CD4-positive, alpha-beta T cell treated with Interleukin-17A for 4 hours (primary cell): ENCODE measurements around the gene KRT7.
"Not testable (repeated sequence)": the region's sequence is repeated elsewhere in the genome, so short reads cannot be mapped to it uniquely, and the experiment has no call there.

Experiments
- DNase-seq: peaks from one replicate; pipeline ENCODE4 v3.0.0-alpha.2; 2020; ENCODE audit warnings: mixed read lengths

Gene KRT7

DNA sequence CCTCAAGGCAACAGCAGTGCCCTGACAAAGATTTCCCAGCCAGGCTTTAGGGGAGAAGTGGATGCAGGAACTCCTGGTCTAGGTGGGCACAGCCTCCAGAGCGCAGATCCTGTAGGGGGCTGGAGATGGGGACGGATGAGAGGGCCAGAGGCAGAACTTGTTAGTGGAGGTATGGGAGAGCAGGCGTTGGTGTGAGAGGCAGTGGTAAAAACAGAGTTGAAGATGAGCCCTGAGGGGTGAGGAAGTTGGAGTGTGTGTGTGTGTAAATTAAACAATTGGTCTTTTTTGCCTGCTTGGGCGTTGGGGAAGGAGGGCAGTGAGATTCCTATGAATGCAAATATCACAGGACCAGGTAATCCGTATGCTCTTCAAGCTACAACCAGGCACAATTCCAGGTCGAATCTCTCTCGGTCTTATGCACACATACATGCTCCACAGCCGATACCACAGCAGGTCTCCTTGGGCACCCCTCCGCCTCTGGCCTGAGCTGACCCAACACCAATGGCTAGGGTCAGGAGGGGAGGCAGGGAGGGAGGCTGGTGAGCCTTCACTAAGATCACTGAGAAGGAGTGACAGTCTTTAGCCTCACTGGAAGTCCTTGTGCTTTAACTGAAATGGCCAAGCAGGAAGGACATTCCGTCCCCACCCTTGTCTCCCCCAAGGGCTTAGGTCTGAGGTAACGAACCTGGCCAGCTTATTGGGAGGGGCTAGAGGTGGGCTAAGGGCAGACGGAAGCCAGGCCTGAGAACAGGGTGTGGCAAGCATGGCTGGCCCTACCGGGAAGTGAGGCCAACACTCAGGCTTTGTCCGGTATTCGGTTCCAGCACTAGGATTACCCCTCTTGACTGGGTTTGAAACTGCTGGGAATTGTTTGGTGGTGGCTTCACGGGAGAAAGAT lies 1.5 kb upstream of the KRT7 start:
- no peak for DNase-seq

DNA sequence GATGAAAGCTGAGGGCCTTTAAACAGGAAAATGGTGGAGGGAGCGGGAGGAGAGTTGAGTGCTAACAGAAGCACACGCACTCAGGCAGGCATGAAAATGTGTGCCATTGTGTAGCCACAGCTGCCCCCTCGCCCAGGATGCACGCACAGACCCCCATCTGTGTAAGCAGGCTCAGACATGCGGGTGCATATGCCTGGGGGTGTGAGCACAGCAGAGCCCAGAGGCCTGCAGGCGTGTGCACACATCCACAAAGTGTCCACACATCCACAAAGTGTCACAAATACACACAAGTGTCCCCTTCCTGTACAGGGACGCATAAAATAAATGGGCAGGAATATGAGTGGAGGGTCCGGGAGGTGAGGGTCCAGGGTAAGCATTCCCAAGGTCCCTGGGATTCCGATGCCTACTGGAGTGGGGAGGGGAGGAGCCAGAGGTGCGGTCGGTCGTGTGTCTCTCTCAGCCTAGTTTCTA lies 805 bp upstream of the KRT7 start:
- DNase-seq = no peak

DNA sequence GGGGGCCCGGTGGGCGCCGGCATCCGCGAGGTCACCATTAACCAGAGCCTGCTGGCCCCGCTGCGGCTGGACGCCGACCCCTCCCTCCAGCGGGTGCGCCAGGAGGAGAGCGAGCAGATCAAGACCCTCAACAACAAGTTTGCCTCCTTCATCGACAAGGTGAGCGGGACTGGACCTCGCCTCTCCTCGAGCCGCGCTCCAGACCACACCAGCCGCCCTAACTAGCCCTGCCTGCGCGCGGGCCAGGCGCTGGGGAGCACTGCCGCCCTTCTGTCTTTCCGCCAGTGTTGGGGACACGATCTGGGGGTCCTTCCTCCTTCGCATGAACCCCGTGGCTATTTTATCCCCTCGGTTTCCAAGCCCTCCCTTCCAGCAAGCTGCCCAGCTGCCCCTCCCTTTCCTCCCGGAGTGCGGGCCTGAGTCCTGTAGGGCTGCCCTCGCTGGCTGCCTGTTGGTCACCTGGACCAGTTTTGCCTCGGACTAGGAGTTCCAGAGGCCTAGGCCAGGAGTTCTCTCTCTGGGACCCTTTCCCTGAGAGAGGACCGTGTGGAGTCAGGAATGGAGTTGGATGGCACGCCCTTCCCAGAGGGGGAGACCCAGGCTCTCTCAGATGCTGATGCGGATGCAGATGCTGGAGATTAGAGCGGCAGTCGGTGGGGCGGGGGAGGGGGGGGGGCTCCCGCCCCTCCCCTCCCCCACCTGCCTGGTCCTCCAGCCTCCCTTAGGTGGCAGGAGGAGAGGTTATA lies 592 bp downstream of the KRT7 start:
- DNase-seq = no peak

DNA sequence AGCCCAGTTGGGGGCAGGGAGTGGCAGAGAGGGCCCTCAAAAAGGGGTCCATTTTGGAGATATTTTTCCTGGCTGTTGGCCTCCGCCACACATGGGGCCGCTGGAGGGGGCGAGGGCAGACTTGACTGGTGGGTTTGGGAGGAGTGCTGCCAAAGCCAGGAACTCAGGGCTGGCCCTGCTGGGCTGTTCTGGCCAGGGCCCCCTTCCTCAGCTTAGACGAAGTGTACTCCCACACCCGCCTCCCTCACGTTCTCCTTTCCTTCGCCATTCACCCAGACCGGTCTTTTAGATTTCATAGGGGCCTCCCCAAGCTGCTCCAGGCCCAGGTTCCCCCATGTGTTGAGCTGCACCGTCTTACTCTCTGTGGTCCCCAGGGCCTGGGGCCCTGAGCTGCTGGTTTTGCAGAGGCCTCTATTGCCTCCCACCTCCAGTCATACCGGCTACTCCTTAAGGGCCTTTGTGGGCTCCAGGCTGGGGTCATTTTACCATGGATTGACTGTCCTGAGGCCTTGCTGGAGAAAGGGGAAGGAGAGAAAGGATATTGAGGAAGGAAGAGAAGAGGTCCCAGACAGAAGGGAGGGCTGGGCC lies 1.3 kb downstream of the KRT7 start:
- DNase-seq = no peak

DNA sequence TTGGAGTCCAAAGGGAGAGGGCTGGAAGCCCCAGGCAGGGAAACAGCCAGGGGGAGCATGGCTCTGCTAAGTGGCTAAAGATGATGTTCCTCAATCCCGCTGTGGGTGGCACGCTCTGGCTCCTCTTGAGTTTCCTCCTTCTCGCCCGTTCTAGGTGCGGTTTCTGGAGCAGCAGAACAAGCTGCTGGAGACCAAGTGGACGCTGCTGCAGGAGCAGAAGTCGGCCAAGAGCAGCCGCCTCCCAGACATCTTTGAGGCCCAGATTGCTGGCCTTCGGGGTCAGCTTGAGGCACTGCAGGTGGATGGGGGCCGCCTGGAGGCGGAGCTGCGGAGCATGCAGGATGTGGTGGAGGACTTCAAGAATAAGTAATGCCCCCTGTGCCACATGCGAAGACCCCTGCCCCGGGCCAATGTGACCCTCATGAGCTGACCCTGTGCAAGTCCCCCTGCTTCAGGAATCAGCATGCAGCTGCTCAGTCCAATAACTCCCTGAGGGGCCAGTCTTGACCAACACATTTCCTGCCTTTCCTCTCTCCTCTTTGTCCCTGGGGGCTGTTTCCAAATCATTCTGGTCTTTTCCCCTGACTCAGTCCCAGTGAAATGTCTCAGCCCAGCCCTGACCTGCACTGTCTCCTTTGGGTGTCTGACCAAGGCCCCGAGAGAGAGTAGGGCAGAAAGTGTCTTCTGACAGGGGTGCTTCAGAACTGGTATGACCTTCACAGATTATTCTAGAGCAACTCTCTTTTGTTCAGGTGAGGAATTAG lies 2.1 kb downstream of the KRT7 start:
- no peak for DNase-seq

DNA sequence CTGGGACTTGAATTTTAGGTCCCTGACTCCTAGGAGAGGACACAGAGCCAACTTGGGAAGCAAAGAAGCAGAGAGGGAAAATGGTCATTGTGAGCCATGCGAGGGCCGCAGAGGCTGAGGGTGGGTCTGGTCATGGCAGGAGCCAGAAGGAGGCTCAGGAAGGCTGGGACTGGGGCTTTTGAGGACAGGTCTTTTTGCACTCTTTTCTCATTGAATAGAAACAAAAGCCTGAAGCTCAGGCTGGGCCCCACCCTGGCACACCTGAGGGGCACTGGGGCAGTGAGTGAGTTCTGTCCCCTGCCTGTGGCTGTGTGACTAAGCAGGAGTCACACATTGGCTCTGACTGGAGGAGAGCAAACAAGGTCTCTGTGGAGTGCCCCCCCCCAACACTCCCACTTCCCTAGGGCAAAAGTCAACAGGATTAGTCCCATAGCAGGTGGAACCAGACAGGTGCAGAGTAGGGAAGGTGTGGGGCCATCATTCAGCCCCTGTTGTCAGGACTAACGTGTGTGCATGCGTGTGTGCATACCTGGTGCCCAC lies 2.8 kb downstream of the KRT7 start:
- DNase-seq = no peak

DNA sequence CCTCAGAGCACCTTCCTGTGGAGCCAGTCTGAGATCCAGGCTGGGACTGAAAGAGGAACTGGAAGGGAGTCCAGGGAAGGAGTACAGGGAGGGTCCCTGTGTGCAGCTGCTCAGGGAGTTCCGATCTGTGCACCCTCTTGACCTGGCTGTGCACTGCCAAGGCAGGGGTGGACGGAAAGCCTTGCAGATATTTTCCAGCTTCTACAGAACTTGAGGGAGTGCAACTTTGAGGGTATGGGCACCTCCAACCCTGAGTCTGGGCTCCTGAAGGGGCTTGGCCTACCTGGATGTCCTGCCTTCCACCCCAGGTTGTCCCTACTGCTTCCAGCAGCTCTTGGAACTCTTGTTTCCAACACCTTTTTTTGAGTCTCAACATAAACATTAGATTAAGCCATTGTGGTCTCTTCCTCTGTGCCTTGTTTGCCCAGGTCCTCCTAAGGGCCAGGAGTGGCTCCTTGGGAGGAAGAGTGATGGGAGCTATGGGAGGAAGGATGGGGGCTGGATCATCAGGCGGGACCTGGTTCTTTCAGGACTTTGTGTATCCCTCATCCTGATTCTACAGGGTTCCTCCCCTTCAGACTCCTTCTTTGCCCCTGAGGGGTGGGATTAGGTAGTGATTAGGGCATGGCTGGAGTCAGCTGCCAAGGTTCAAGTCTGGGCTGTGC lies 3.5 kb downstream of the KRT7 start:
- no peak for DNase-seq

DNA sequence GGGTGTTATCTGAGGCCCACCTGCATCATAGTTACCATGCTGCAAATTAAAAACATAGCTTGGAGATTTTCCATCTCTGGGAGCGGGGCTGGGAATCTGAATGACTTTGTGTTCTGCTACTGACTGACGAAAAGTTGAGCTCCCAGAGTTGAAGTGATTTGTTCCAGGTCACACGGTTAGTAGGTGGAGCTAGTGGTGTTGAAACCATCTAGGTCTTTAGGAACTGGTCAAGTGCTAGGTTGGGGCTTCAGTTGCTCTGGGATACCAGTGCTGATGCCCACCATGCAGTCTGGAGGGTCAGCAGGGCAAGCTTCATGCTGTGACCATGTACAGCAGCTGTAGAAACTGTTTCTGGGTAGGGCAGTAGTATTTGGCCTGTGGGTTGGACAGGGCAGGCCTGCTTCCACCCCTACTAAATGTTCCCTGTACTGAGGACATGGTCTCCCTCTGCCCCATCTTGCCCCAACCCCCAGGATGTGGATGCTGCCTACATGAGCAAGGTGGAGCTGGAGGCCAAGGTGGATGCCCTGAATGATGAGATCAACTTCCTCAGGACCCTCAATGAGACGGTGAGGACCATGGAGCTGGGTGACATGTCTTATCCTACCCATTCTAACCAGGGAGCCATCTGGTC lies 5.3 kb downstream of the KRT7 start:
- DNase-seq = no peak

DNA sequence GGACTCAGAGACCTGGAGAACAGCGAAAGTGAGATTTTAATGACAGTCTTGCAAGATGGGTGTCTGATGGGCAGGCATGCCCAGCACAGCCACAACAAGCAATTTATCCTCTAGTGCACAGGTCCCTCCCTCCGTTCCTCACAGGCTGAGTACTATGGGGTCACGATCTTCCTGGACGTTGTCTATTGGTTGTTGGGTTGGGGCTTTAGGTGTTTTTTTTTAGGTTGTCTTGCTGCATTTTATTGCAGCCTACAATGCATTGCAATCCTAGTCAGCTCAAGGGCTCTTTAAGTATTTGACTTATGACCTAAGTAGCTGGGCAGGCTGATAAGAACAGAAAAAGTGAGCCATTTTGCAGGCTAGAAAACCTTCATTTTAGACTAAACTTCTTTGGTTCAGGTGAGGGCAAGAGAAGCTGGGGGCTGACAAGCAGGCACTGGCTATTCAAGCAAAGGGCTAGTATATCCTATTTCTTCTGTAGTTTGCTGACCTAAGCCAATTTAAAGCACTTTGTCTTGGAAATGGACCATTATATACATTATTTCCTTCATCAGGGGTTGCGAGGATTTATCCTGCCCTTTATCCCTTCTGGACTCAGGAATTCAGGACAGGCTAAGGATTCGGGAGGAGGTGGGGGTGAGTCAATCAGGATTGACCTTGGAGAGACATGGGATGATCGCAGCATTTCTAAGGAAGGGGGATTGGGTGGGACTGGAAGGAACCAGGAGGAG lies 6.0 kb downstream of the KRT7 start:
- no peak for DNase-seq

DNA sequence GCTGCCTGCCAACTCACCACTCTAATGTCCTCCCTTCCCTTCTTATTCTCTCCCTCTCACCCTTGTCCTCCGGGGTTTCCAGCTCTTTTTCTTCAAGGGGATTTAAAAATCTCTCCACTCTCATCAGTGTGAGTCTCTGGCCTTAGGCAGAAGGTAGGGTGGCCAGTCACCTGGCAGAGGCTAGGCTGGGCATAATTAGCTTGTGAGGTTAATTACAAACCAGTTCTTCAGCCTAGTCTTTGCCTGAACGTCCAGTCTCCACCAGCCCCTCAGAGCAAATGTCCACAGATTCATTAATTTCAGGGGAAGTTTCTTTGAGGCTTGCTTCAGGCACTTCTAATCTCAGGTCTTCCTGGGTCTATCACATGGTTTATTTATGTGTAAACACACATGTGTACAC lies 6.7 kb downstream of the KRT7 start:
- no peak for DNase-seq

DNA sequence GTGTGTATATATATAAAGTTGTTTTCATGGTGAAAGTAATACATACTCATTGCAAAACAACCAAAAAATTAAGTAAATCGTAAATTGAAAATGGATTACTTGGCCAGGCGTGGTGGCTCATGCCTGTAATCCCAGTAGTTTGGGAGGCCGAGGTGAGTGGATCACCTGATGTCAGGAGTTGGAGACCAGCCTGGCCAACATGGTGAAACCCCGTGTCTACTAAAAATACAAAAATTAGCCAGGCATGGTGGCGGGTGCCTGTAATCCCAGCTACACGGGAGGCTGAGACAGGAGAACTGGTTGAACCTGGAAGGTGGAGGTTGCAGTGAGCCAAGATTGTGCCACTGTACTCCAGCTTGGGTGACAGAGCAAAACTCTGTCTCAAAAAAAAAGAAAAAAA lies 7.2 kb downstream of the KRT7 start:
- not testable (repeated sequence) for DNase-seq

DNA sequence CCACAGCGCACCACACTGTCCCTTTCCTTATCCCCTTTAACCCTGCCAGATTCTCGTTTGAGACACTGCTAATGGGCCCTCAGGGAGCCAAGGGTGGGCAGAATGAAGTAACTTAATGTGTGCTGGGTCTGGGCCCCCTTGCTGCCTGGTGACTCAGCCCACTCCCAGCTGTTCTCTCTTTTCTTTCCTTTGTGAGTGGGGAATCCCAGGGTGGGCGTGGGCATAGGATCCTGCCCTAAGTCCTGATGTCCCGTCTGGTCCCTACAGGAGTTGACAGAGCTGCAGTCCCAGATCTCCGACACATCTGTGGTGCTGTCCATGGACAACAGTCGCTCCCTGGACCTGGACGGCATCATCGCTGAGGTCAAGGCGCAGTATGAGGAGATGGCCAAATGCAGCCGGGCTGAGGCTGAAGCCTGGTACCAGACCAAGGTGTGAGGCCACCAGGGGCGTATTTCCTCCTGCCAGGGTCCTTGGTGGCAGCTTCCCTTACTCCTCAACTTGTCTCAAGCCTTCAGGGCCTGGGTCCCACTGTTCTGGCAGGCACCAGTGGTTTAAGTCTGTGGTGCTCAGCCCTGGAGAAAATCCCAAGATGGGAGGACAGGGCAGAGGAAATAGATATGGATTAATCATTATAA lies 8.3 kb downstream of the KRT7 start:
- DNase-seq = no peak

DNA sequence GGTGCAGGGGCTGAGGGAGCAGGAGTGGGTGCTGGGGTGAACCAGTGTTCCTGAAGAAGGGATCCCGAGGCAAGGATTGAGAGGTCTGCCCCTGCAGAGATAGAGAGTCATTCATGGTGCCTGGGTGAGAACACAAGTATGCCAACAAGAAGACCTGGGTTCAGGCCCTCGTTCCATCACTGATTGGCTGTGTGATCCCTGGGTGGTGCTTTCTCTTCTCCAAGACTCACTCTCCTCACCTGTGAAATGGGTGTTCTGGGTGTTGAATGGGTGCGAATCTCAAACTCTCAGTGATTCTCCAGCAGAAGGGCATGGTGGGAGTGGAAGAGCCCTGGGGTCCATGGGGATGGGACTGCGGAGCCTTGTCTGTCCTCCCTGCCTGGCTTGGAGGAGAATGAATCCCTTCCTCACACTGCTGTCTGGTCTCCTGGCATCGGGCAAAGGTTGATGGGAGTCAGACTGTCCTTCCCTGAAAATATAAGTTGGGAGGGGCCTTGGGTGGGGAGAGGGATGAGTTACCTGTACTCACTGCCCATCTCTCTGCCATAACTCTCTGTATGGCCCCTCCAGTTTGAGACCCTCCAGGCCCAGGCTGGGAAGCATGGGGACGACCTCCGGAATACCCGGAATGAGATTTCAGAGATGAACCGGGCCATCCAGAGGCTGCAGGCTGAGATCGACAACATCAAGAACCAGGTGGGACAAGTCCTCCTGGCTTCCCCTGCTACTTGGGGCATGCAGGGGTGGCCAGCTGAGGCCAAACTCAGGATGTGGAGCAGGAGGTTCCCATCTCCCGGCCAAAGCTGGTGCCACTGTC lies 9.6 kb downstream of the KRT7 start:
- no peak for DNase-seq

DNA sequence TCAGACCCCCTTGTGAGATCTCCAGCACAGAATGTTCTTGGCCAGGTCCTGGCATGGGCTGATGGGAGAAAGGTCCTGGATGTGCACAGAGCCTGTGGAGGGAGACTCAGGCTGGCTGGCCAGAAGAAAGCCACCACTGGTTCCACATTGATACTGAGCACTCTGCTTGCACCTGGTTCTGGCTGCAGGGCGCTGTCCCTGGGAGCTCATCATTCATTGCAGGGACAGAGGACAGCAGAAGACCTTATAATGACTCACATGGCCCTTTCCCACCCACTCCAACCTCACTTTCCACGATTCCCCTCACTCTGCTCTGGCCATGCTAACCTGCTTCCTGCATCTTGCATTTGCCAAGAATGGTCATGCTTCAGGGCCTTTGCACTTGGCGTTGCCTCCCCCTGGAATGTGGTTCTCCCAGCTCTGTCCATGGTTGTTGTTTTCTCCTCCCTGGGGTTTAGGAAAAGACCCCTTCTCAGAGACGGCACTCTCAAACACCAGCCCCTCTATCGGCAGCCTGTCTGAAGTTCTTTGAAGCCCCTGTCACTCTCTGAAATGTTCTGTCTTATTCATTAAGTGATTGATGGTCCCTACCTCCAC lies 10.3 kb downstream of the KRT7 start:
- DNase-seq = no peak

DNA sequence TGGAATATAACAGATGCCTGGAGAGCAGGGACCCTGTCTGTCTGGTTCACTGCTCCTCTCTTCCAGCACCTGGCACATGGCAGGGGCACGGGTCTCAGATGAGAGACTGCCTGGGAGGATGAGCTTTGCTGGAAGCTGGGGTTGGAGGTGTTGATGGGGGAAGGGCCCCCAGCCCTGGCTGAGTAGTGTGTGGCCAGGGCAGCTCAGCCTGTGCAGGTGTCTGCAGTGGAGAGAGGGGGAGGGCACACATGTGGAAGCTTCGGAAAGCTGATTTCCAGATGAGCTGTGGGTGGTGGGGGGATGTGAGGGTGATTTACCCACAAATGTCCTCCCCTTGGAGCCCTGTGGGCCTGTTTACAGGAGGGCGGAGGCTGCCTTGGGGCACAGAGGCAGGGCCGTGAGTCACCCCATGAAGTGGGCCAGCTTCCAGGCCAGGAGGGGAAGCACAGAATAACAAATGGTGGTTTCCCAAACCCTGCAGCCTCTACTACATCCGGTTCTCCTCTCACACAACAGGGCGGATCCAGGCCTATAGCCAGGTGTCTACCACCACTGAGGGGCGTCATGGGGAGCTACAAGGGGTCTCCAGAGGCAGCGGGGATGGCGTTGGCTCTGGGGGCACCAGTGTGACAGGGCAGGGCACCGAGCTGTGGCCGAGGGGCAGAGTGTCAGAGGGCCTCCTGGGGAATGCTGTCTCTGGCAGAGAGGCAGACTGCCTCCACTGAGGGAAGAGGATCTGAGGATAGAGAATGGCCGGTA lies 11.0 kb downstream of the KRT7 start:
- peak; percentile 65 for DNase-seq

DNA sequence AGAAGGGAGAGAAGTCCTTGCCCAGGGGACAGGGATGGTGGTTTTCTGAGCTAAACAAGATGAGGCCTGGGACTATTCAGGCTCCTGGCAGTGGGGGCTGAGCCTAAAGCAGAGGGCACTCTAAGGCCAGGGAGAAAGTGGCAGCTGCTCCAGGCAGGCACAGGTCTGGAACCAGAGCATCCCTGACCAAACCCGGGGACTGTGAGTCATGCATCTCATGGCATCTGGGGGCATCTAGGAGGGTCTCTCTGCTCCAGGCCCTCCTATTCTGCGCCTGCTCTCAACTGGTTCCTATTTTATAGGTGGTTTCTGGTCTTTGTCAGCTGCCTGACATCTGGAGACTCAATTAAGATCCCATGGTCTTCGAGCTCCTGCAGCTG lies 11.6 kb downstream of the KRT7 start:
- DNase-seq = no peak

DNA sequence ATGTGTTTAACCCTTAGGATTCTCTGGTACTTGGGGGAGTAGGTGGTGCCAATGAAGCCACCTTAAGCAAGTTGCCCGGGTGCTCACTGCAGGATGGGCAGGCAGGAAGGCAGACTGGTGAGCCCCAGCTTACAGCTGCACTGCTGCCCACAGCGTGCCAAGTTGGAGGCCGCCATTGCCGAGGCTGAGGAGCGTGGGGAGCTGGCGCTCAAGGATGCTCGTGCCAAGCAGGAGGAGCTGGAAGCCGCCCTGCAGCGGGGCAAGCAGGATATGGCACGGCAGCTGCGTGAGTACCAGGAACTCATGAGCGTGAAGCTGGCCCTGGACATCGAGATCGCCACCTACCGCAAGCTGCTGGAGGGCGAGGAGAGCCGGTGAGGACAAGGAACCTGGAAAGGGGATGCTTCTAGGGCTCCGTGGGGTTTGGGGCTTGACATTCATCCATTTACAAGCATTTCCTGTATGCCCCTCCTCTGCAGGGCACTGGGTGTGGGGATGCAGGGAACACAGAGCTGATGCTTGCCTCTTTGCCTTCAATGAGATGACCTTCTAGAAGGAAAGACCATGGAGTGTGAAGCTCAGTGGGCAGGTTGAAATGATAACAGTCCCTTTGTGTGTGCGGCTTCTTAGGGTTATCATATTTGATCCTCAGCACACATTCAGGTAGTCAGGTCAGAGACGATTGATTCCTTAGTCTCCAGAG lies 12.4 kb downstream of the KRT7 start:
- DNase-seq = no peak
